Activated effector memory CD4-positive, alpha-beta T cell treated with Interleukin-2 at 50 U/mL for 16 hours (primary cell): ENCODE results near the gene SLC4A11.
"Not testable (repeated sequence)": the region's sequence is repeated elsewhere in the genome, so short reads cannot be mapped to it uniquely, and the experiment has no call there.

ENCODE experiments used
- DNase-seq: peaks from one replicate; pipeline ENCODE4 v3.0.0-alpha.2; 2020

Gene SLC4A11

DNA sequence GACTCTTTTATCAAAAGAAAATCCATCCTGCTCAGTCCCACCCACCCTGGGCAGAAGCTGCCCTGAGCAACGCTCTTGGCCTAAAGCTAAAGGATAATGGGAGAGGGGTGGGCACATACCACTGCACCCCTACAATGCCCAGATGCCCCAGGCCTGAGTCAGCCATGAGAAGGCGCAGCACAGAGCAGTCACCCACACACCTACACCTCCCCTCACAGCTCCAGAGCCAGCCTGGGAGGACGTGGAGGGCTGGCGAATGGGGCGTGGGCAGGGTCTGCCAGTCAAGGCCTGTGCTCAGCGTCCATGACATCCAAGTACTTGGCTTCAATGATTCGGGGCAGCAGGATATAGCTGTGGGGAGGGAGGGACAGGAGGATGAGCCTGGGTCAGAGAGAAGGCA, 11.5 kb downstream of the SLC4A11 start:
- no peak for DNase-seq

DNA sequence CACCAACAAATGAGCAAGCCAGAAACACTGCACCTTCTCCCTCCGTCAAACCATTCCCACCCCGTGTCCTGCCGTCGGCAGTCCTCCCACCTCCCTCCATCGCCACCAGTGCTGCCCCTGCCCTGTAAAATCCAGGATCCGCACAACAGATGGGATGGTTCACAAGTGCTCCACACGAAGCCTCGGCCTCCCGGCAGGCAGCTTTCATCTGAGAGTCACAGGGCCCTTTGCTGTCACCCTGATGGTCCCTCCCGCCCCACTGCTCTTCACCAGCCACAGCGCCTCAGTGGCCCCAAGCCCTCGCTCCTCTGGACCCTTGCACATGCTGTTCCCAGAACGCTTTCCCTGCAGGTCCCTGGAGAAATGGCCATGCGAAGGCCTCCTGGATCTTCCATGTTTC, 12.1 kb downstream of the SLC4A11 start:
- no peak for DNase-seq

DNA sequence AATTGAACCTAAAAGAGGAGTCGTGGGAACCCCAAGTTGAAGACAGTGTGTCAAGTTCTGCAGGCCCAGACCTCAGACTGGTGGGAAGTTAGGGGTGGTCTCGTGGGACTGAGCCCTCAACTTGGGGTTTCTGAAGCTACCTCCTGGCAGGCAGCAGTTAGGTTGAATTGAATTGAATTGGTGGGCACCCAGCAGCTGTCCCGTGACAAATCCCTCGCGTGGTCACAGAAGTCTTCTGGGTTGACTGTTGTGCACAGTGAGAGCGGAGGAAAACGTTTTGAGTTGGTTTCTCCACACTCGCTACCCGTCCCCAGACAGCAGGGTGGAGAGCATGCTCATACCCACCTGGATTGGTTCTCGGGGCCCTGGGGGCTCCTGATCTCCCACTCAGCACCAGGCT, 12.9 kb downstream of the SLC4A11 start:
- no peak for DNase-seq

DNA sequence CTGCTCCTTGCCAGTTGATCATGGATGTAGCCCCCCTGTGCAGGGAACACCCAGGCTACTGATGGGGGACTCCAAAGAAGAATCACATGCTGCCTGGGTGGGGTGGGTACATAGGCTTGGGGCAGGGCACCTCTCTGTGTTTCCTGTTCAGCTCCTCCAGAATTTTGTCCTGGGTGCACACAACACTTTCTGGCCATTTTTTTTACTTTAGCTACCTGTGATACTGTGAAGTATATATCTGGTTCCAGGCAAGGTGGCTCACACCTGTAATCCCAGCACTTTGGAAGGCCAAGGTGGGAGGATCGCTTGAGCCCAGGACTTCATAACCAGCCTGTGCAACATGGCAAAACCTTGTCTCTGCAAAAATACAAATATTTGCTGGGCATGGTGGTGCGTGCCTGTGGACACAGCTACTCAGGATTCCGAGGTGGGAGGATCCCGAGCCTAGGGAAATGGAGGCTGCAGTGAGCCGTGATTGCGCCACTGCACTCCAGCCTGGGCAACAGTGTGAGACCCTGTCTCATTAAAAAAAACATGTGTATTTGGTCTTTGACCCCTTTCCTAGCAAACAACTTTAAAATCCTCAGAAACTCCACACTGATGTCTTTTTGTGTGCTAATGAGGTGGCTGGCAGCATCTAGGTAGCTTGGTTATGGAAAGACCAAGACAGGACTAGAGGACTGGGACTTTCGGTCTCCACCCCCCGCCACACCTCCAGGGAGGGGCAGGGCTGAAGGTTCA, 14.1 kb downstream of the SLC4A11 start:
- DNase-seq = no peak

DNA sequence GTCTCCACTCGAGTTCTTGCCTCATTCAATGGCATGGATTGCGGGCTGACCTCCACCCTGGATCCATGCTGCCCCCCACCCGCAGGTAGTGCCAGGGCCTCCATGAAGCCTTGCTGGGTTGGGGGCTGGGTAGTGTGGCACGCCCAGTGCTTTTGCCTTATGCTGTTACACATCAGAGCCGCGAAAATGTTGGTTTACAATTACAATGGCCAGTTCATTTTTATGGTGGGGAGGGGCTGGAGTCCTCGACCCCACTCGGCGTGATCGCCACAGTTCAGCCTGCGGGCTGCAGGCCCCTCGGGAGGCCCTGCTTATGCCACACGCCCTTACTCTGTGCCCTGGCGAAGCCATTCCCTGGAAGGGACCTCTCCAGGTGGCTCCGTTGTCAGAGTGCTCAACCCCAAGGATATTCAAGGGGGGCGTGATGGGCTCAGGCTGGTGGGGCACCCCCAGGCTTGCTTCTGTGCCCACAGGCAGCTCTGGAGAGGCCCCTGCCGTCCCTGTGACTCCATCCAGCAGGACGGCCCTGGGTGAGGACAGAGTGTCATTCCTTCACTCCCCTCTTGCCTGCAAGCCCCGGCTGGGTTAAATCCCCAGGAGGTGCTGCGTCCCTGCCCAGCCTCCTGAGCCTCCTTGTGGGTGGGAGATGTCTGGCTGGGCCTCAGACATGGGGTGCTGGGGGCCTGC, 14.9 kb downstream of the SLC4A11 start:
- no peak for DNase-seq

DNA sequence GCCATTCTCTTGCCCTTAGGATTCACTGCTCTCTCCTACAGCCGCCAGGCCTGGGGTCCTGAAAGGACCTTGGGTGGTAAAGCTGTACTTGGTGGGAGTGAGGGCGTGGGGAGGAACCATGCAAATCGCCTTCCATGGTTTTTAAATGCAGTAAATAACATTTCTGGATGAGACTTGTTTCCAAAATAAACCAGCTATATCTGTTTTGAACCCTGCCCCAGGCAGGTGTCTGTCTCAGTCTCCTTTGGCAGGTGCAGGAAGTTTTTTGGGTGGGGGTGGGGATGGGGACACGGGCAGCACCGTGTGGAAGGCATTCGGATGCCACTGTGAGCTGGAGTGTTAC, 15.4 kb downstream of the SLC4A11 start:
- DNase-seq = no peak

DNA sequence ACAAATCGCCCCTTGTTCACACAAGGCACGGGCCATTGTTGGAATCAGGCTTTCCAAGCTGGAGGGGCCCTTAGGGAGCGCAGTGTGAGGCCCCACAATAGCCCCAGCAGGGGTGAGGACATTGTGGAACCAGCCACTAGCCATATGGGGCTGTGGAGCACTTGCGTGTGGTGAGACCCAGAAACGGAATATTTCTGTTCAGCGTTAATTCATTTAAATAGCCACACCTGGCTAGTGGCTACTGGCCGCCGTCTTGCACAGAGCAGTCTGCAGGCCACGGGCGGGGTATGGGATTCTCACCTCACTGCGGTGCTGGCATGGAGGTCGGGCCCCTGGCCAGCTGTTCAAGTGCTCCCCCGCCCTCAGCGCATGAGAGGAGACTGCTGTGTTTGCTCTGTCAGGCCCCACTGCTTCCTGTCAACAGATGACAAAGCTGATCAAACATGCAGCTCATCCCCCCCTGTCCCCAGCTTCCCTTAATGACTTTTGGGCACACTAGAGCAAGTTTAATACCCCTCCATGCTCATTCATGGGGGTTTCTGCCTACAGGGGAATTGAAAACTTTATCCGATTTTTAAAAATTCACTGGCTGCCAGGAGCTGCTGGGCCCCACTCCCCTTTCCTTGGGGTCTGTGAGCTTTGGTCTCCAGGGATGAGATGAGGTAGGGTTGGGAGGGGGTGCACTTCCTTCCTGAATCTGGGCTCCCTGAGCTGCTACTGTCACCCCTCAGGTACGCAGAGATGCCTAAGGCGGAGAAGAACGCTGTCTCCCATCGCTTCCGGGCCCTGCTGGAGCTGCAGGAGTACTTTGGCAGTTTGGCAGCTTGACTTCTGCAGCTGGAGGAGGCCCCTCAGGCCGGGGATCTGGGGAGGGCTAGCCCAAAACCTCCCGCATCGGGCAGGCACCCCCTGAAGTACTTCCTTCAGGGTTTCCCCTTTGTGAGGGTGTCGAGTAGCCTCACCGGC, 16.1 kb downstream of the SLC4A11 start:
- DNase-seq = no peak

DNA sequence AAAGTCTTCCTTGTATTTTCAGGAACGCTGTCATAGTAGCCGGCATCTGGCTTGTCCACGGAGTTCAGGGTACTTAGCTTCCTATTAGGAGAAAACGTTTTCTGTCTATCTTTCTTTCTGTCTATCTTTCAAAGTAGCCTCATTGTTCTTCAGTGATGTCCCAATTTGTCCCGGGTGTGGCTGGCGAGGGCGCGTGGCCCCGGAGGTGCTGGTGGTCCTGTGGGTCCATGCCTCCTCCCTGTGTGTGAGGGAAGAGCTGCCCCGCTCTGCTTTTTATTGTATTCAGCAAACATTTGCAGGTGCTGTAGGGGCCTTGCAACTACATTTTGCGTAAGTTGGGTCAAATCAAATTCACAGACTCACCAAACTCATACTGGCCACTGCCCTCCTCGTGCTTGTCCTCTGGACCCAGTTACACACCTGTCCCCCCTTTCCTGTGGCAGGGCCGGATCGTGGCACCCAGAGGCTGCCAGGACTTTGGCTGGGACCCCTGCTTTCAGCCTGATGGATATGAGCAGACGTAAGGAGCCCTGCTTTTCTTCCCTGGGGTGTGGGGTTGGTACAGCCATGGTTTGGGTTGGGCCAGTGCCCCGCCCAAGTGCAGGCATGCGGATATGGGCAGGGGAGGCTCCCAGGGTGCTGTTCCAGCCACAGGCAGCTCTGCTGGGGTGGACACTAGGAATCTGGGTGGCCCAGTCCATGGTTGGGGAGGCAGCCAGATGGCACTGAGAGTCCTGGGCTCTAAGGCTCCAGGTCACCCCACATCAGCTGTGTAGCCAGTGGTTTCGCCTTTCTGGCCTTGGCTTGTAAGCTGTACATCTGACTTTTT, 17.4 kb downstream of the SLC4A11 start:
- DNase-seq = no peak

DNA sequence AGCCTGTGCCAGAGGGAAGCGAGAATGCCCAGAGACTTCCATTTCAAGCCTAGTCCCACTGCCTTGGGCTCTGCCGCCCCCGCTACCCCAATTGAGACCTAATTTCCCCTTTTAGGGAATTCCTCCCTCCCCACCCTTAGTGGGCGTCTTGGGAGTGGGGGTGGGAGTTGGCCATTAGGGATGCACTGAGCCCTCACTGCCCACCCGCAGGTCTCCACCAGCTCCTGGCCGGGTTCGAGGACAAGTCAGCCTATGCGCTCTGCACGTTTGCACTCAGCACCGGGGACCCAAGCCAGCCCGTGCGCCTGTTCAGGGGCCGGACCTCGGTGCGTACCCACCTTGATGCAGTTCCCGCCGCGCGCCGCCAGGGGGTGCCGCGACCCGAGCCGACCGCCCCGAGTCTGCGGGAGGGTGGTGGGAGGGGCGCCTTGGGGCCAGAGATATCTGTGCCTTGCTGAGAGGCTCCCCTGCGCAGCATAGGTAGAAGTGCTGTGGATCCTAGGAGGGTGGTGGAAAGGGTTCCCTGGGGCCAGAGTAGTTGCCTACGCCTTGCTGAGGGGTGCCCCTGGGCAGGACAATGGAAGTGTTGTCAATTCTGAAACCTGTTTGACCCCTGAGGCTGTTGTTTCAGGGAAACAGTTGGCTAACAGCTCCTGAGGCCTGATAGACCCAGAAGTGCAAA, 20.5 kb downstream of the SLC4A11 start:
- peak; percentile 65 for DNase-seq

DNA sequence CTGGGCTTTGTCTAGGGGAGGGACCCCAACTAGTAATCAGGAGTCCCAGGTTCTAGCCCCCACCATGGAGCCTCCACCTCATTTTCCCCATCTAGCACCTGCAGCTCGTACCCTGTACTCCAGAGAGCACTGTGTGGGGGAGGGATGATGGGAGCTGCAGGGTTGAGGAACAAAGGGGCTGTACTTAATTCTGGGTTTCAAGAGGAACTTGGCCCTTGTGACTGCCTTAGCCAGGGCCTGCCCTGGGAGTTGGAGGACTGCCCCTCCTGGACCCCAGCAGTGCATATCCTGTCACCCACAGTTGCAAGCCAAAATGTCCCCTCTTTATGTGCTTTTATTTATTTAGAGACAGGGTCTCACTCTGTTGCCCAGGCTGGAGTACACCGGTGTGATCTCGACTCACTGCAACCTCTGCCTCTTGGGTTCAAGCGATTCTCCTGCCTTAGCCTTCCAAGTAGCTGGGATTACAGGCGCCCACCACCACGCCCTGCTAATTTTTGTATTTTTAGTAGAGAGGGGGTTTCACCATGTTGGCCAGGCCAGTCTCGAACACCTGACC, 23.6 kb downstream of the SLC4A11 start:
- not testable (repeated sequence) for DNase-seq

DNA sequence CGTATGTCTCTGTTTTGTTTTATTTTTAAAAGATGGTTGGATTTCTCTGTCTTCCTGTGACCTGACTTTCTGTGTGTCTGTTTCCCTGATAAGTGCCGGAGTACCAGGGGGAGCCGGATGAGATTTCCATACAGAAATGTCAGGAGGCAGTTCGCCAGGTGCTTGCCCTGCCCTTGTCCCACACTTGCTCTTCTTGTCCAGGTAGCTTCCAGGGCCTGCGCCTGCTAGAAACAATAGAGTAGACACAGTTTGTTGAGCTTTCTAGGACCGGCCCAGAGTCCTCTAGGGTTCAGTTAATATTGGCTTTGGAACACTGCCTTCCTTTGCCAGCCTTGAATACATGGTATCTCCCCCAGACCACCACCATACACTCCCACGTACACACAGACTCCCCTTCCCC, 25.8 kb downstream of the SLC4A11 start:
- no peak for DNase-seq

DNA sequence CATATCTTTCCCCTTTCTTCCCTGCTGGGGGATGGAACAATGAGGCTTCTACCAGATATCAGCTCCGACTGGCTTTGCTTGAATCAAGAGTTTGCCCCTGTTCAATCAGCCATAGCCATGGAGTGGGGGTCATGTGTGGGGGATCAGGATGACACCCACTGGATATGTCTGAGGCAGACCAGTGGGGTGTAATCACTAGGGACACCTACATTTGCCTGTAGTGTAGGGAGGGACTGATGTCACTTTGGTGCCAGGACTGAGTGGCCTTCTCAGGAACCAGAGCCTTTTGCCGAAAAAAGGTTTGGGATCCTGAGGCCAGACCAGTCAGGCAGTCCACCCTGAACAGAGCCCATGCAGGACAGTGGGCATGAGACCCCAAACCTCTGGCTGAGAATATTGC, 28.6 kb downstream of the SLC4A11 start:
- DNase-seq = no peak

DNA sequence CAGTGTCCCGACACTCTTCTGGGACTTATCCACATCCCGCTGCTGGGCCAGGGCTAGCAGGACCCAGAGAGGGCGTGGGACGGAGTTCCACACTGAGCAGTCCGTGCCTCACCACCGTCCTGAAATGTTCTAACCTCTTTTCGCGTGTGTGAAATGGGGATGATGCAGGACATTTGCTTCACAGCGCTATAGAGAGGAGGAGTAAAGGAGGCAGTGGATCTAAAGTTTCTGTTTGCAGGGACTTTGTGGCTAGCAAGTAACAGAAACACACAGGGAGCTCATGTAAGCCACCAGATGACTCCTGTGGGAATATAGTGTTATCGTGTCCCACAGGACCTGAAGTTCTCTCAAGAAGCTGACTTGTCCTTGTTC, 29.1 kb downstream of the SLC4A11 start:
- DNase-seq = no peak

DNA sequence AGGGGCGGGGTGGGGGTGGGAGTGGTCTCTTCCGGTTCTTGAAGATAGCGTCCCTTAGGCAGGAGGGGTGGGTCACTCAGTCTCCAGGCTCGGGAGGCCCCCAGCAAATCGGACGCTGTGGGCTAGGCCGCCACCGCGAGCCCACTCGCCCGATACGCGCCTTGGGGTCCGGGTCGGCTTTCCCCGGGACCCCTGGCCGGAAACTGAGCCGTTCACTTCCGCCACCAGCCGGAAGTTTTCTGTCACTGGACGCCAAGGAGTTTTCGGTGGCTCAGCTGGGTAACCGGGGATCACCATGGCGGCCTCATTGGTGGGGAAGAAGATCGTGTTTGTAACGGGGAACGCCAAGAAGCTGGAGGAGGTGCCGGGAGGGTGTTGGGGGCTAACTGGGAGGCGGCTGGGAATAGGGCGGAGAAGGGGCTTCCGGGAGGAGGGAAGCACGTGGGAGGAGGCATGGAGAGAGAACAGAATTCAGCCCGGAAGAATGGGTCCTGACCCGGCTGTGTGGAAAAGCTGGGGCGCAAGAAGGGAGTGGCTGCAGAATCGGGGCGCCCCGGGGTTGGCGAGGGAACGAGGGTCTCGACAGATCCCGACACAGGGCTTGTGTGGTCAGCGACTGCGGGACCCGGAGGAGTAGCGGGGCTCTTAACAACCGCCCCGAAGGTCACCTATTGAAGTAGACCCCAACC, 29.6 kb downstream of the SLC4A11 start, which contains the start of gene ITPA:
ITPA (plus strand) TSS at position 242 of the 689 bp plus-strand sequence; CDS start at position 296, 54 bp downstream.
- peak; percentile 49 for DNase-seq

DNA sequence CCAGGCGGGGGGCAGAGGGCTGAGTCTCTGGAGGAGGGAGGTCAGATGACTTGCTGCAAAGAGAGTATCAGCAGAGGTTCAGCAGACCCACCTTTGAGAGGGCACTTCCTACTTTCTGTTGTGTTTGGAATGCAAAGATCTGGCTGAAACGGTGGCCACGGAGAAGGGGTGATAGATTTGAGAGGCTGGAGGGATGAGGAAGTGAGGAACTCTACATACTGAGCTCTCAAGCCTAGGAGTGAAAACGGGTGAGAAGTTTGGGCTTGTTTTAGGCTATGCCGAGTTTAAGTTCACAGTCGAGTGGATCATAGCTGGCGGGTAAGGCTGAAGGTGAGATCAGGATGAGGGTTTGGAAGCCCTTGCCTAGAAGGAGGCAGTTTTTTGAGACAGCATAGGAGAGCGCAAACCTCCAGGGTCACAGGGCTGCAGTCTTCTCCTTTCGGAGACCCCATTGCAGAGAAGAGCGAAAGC, 30.2 kb downstream of the SLC4A11 start:
- no peak for DNase-seq

DNA sequence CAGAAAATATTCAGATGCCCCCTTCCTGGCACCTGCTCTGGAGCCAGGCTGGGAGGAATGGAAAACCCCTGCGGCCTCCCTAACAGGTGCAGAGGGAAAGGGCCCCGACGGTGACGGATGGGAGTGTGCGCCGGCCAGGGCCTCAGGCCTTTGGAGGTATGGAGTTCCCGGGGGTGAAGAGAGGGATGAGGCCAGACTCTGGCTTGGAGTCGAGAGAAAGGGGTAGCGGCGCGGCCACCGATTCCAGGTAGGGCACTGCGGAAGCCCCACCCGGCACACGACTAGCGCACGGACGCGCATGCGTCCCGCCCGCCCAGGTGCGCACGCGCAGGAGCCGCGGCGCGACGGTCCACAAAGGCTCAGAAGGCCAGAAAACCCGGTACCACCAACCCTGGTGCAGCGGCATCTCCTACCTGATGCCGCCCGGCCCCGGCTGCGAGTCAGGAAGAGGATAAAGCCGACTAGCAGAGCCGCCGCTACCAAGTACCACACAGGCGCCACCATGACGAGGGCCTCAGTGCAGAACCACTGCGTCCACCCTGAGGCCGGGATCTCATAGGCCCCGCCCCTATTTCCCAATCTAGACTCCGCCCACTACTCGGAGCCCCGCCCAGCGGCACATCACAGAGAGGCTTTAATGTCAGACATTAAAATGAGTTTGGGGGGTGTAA, 34.7 kb downstream of the SLC4A11 start, which contains the start of gene DDRGK1:
DDRGK1 (minus strand) TSS at position 559 of the 671 bp plus-strand sequence; CDS start at position 504, 55 bp downstream.
- DNase-seq = peak; percentile 86

DNA sequence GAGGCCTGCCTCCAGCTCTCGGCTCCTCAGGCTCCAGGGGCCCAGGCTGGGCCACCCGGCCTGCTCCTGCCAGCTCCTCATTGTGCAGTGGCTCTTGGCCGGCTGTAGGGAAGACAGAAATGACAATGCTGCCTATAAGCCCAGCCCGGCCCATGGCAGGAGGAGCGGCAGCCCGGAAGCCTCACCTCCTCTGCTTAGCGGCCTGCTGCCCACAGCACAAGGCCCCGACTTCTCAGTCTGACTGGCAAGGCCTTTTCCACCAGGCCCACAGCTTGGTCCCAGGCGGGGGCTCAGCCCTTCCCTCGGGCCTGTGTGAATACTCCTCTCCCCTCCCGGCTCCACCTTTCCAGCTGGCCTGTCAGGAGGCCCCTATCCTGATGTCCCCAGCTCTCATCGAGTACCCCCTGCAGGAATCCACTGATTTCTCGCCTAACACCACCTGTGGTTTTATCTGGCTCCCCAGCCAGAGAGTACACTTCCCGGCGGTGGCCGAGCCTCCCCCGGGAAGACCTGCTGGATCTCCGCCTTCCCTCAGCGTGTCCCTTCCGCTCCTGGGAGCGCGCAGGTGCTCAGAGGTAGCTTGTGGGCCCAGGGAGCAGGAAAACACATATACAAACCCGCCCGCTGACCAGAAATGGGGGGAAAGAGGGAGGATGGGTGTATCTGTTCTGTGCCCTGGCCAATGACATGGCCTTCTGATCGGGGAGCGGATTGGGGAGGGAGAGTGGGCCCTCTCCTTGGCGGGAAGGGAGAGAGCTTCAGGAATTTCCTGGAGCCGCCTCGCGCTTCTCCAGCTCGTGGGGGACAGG, 35.5 kb downstream of the SLC4A11 start:
- DNase-seq = peak; percentile 31

DNA sequence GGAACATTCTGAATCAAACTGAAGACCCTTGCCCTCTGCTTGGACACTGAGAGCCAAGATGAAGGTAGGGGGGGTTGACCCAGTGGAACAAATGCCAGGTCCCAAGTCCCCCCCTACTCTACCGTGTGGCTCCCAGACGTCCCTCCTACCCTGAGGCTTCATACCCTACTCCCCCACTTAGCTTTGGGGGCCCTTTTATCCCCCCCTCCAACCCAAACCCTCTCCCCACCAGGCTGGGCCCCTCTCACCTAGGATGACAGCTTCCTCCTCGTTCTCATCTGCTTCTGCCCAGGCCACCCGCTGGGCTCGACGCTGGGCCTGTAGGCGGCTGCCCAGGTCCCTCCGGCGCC, 36.0 kb downstream of the SLC4A11 start:
- DNase-seq = no peak
